ENCODE measurements around the gene CNTNAP5.

The CNTNAP5 gene

GRCh38 chr2:124025171-124025580, at the start of gene CNTNAP5:
CNTNAP5 (plus strand) TSS chr2:124025287; CDS start chr2:124025651, 364 bp downstream.
- DNase-seq (ENCODE audit: low read depth in 2 of 2) = no peak

- no peak for DNase-seq (ENCODE audit: low read depth in 2 of 2)
Observed at GRCh38 chr2:123976054-123976648, 48.9 kb upstream of the CNTNAP5 start.

DNA sequence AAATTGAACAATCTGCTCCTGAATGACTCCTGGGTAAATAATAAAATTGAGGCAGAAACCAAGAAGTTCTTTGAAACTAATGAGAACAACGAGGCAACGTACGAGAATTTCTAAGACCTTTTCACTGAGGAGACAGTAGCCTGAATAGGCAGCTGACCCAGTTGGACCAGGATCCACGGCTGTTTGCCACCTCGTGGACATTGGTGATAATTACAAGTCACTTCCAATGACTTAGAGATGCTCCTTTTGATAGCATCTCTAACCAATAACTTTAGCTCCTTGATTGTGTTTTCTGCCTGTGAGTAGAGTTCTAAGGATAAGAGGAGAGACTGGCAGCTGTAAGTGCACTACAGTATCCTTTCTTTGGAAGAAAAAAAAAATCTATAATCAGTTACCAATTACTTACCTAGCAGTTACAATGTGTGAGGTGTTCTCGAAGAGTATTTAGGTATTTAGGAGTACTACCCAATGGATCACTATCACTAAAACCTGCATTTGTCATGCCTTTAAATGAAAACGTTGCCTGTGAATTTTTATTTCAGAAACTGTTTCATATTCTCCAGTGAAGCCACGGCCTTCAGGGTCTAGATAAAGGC, 31.3 kb upstream of the CNTNAP5 start:
- DNase-seq (ENCODE audit: low read depth in 2 of 2) = no peak

DNA sequence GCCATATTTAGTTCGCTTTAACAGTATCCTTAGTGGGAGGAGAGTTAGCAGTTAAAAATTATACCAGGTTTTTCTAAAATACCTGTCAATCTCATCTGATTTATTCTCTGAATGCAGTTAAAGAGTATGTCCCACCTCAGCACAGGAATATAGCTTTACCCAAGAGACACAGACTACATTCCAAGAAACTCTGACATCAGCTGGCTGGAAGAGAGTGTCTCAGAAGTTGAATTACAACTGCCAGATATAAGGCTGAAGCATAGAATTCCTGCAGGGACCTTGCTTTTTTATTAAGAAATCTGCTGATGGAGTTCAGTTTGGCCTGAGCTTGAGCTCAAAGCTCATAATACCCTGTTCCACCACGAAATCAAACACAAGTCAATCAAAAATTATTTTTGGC, 25.4 kb upstream of the CNTNAP5 start:
- no peak for DNase-seq (ENCODE audit: low read depth in 2 of 2)

DNA sequence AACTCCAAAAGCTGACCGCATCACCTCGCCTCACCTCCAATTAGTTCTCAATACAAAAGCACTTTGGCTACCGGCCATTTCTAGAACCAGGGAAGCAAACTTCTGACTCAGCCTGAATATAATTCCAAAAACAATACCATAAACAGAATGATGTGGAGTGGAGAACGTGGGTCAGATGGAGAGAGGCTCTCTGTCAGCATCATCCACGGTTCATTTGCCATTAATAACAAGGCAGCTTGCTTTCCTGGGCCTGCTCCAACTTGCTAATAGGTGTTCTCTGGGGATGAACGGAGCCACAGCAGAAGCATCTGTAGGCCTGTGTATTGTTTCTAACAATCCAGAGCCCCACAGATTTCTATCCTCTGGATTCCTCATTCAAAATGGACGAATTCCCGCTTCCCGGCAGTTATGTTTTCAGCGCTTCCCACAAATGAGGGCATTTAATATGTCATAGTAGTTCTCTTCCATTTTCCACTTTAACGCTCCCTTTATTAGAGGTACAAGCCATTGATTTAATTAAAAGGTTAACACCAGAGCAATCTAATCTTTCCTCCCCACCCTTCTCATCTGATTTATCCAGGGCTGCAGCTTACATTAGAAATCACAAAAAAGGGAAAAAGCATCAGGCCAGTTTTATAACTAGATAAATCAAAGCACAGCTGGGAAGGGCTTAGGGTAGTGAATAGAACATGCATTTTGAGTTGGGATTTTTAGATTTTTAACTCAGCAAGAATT, 23.2 kb upstream of the CNTNAP5 start:
- no peak for DNase-seq (ENCODE audit: low read depth in 2 of 2)

DNA sequence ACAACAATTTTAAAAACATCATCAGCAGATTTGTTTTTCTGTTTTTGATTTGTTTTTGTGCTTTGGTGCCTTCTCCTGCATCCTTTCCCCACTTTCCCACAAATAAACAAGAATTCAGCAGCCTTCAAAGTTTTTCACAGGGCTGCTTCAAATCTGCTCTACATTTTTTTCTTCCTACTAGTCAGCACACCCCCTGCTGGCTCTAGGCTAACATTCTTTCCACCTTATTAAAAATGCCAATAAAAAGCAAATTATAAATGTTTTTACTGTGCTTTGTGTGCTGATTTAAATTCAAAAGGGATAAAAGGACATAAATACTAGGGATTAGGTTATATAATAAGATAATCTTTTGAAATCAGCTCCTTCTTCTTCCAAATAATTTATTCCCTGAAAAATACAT, 6.2 kb upstream of the CNTNAP5 start:
- DNase-seq (ENCODE audit: low read depth in 2 of 2) = no peak

GRCh38 chr2:124024561-124025170, 421 bp upstream of the CNTNAP5 start:
- no peak for DNase-seq (ENCODE audit: low read depth in 2 of 2)

DNA sequence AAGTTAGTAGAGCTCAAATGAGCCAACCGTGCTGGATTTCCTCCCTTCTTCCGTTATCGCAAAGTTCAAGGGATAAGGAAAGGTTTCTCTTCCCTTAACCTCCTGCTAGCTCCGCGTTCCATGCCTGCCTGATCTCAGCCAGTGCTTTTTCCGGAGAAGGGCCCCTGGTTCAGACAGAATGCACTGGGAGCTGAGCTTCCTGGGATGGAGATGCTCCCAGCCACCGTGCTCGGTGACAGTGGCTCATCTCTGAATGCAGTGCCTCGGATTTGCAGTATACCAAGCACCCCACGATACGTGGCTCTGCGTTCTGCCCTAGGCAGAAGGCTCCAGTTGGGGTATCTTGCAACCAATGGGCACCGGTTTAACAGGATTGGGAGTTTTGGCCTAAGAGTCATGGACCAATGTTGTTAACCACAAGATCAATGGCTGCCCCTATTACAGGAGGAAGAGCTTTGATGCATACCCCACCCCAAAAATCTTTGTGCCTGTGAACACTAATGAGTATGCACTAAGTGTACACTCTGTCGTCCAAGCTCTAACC, 876 bp downstream of the CNTNAP5 start:
- no peak for DNase-seq (ENCODE audit: low read depth in 2 of 2)

DNA sequence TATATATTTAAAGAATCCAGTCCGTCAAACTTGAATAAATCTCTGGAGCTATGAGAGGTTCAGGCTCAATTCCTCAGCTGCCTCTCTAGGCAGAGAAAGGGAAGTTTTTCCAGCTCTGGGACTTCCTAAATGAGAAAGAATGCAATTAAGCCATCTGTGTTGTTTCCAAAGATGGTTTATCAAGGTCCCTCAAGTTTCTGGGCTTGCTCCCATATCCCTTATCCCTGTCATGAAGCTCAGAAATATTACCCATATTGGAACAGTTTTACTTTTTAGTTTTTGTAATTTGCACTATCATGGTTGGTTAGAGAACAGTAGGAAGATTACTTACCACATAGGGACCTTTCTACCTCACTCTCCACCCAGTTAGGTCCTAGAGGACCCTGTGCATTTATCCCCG, 1.4 kb downstream of the CNTNAP5 start:
- DNase-seq (ENCODE audit: low read depth in 2 of 2) = no peak

DNA sequence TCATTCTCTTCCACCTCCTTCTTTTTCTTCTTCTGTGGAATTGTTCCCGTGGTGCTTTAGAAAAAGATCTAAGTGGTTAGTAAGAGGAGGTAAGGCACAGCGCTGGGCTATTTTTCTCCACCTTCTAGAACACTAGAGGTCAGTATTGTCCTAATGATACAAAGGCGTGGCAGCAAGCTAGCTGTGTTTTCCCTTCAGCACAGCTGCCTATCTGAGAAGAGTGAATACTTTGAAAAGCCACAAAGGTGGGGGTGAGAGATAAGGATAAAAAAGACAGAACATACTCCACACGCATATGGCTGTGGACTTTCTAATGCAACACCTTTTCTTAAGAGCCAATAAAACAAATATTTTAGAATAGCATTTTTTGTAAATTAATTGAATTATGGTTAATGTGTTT, 2.1 kb downstream of the CNTNAP5 start:
- no peak for DNase-seq (ENCODE audit: low read depth in 2 of 2)

DNA sequence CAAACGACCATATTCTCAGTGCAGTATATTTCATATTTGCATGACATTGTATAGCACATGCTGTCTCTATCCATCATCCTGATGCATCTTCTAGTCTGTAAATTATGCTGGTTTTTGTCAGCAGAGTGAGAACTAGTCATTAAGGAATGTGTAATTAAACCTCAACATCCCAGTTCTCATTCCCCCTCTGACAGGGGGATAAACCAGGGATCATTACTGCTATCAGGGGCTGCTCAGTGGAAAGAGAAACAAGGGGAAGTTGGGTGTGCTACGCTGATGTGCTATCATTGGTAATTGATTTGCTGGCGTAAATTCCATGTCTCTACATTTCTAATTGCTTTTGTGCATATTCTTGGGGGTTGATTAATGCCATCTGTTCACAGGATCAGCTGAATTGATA, 7.7 kb downstream of the CNTNAP5 start:
- DNase-seq (ENCODE audit: low read depth in 2 of 2) = no peak

GRCh38 chr2:124034265-124034664, 9.2 kb downstream of the CNTNAP5 start:
- DNase-seq (ENCODE audit: low read depth in 2 of 2) = no peak

DNA sequence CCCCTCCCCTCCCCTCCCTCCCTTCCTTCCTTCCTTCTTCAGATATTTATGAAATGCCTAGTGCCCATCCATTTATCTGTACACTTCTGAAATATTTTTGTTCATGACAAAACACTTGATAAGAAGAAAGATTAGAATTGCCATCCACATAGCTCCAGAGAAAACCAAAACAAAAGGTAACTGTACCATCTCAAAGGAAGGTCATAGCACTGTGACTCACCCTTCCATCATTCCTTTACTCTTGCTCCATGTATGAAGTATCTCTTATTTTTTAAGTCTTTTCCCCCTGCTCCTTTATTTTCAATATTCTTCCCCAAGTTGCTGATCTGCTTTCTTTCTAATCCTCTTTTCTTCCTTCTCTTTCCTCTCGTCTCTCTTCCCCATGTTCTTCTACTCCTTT, 9.9 kb downstream of the CNTNAP5 start:
- DNase-seq (ENCODE audit: low read depth in 2 of 2) = no peak

- no peak for DNase-seq (ENCODE audit: low read depth in 2 of 2)
Observed at GRCh38 chr2:124039032-124039431, 13.9 kb downstream of the CNTNAP5 start.

GRCh38 chr2:124039762-124040291, 14.7 kb downstream of the CNTNAP5 start:
- DNase-seq (ENCODE audit: low read depth in 2 of 2) = no peak

DNA sequence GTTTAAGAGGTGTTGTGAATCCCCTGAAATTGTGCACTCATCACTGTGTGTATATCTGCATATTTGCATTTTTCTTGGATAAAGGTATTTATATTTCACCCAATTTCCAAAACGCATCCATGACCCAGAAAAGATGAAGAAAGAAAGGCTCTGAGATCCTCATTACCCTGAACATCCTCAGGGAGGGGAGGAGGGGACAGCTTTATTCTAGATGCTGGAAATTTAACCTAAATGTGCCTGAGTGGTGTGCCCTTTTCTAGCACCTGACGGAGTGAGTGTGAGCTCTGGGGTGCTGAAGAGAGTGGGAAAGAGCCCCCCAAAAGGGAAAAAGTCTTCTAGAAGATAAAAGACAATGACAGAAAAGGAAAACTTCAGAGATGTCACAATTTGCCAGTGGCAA, 20.8 kb downstream of the CNTNAP5 start:
- DNase-seq (ENCODE audit: low read depth in 2 of 2) = no peak

DNA sequence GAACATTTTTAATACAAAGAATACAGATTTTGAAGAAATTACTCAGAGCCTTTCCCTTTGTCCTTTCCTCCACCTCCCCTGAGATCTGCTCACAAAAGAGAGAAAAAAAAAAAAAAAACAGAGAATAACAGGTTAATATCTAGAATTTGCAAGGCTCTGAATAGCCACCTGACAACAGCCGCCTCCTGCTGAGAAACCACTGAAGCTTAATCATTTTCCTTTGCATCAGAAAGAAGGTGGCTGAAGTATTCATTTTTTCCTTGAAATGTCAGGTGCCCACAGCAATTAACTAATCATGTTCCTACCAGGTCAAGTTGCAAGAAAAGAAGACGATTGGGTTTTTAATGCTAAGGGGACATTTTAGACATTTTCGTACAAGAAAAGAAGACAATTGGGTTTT, 21.2 kb downstream of the CNTNAP5 start:
- no peak for DNase-seq (ENCODE audit: low read depth in 2 of 2)

GRCh38 chr2:124048102-124048501, 23.0 kb downstream of the CNTNAP5 start:
- no peak for DNase-seq (ENCODE audit: low read depth in 2 of 2)

GRCh38 chr2:124048664-124049063, 23.6 kb downstream of the CNTNAP5 start:
- DNase-seq (ENCODE audit: low read depth in 2 of 2) = no peak

GRCh38 chr2:124049136-124049535, 24.0 kb downstream of the CNTNAP5 start:
- DNase-seq (ENCODE audit: low read depth in 2 of 2) = no peak

- DNase-seq (ENCODE audit: low read depth in 2 of 2) = no peak
Observed at GRCh38 chr2:124050833-124051497, 25.9 kb downstream of the CNTNAP5 start.

DNA sequence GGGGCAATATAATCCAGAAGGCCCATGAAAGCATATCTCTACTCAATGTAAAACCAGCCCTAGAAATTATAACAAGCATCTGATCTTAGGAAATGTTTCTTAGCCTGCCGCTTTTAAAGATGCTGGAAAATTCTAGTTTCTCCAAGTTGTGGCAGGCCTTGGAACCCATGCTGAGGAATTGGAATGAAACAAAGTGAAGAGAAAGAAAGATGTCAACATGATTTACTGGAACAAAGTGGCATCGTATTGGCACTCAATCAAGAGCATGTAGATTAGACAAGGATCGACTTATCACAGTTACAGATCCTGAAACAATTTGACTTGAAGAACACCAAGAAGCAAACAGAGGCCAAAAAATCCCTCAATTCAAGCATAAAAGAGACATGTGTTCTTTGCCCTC, 28.7 kb downstream of the CNTNAP5 start:
- DNase-seq (ENCODE audit: low read depth in 2 of 2) = no peak

All from stimulated activated CD8-positive, alpha-beta memory T cell treated with anti-CD3 and anti-CD28 coated beads, Interleukin-15, amount 100 ng/mL, for 48 hours (primary cell).